ENCODE data around the gene SETD5.

SETD5 gene

DNA sequence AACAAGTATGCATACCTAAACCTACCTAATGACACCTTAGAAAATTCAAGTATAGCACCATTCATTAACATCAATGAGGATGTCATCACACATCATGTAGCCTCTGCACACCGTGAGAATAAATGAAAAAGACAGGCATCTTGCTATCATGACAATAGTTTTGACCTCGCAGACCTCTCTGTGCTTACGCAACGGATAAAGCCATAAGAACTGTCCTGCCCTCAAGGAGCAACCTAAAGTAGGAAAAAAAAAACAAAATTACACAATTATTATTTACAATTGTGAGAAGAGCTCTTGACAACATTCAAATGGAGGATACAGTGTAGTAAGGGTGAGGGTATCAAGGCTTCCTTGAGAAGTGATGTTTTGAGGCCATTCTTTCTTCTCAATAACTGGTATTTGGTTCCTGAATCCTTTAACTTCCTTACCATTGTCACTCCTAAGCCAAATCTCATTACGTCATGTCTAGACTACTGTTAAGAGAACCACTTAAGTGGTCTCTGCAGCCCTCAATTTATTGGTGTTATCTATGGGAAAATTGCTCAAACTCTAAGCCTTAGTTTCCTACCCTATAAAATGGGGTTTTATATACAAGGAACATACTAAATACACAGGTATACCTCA is 7.0 kb upstream of the SETD5 start:
- no peak for DNase-seq

DNA sequence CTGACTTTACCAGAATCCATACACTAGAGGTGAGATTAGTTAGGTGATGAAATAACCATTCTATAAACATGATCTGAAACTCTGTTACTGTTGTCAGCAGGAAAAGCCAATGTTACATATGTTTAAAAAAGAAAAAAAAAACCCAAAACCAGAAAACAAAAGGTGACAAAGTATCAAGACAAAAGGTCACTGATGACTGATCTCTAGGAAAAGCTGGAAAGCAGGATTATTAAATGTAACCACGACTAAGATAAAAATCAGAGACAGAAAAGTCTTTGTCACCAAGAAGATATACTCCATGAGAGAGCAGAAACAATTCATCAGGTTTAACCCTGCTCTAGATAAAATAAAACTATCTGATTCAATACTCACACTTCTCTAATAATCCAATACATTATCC is 5.4 kb upstream of the SETD5 start:
- DNase-seq: no peak

GRCh38 chr3:9395570-9396300 is 1.7 kb upstream of the SETD5 start:
- DNase-seq: no peak

- DNase-seq: peak; percentile 97
These were observed 1.1 kb upstream of the SETD5 start for GRCh38 chr3:9396301-9396631.

DNA sequence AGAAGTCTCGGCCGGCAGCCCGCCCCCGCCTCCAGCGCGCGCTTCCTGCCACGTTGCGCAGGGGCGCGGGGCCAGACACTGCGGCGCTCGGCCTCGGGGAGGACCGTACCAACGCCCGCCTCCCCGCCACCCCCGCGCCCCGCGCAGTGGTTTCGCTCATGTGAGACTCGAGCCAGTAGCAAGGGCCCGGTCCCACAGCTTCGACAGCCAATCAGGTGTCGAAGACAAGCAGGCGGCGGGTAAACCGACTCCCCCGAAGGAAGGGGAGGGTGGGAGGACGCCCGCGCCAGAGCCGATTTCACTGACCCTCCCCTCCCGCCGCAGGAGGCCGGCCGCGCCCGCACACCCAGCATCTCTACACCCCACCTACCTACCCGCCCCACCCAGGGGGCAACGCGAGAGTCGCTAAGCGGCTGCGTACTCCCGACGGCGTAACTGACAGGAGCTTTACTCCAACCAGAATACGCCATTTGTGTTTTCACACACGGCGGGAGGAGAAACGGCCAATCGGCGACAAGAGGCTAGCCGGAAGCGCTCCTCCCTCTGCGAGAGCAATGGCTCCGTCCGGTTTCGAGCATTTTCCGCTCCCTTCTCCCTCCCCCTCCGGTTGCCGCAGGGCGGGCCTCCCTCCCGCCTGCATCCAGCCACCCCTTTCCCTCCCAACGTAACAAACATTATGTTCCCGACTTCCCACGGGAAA is 633 bp upstream of the SETD5 start:
- DNase-seq: peak; percentile 99

DNA sequence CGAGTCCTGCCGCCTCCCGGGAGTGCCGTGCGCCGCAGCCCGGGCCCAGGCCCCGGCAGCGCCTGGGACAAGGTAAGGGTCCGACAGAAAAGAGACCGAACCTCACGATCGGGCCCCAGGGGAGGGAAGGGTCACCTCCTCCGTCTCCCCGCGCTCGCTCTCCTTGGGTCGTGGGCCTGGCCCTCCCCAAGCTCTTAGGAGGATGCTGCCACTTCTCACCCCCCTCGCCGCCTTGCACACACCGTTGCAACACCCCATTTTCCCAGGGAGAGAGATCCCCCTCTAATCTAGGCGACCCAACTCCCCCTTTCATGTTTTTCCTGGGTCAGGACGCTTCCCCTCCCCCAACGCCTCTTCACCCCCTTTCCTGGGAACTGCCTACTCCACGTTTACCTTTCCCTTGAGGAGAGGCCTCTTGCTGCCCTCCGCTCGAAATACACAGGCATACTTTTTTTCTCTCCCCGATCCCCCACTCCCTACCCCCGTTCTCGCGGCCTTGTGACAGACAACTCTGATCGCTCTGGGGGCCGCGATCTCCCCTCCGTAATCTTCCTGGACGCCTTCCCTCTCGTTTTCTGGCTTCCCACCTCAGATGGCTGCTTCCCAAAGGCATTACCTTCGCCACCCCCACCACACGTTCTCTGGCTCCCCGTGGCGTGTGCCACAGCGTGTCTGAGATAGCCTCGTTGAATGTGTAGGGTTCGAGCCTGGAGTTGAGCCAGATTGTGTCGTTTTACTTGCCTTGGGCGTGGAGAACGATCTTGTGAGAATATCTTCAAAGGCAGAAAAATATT is 688 bp downstream of the SETD5 start:
- no peak for DNase-seq

- no peak for DNase-seq
These were observed 1.4 kb downstream of the SETD5 start for GRCh38 chr3:9398700-9399336.

DNA sequence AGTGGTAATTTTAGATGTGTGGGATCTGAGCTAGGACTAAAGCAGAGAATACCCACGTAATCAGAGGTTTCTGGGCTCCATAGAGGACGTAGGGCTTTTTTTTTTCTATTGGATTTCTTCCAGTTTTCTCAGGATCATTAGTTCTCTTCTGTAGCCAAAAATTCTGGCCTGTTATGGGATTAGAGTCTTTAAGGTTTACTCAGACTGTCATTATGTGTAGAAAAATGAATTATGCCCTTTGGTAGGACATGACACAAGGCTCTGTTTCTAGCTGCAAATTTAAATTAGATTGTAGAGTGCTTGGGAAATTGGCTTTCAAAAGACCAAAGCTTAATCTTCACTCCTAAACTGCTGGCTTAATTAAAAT is 1.9 kb downstream of the SETD5 start:
- DNase-seq: no peak

GRCh38 chr3:9399746-9400145 is 2.3 kb downstream of the SETD5 start:
- no peak for DNase-seq

DNA sequence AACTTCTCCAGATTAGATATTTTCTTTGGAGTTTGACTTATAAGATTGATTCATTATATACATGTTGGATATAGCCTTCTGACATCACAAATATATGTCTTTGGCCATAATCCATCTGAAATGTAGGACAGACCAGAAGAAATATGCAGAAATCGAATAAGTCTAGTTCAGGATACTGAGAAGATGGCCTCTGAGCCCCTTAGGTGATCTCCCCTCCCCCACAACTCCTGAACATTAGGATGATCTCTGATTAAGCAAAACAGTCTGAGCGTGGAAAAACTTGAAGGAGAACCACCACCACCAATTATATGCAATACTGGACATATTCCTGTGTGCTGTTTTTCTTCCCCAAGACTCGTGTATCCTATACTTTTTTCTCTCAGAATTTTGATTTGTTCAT is 3.2 kb downstream of the SETD5 start:
- DNase-seq: no peak

- DNase-seq: no peak
These were observed 4.6 kb downstream of the SETD5 start for GRCh38 chr3:9401986-9402385.

- DNase-seq: no peak
These were observed 5.2 kb downstream of the SETD5 start for GRCh38 chr3:9402410-9403228.

GRCh38 chr3:9403463-9403862 is 6.0 kb downstream of the SETD5 start:
- no peak for DNase-seq

DNA sequence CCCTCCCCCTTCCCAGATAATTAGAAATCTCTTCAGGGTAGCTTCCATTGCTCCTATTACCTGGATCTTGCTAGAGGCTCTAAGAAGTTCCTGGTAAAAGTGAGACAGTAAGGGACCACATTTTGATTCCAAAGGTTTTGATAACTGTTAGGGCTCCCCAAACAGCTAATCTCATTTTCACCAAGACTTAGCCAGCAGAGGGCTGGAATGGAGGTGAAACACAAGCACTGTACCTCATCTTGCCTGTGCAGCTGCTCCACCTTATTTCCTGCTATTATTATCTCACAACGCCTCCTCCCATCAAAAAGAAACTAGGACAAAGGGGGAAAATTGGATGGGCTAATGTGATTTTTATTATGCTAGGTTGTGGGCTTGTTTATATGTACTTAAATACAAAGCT is 7.3 kb downstream of the SETD5 start:
- DNase-seq: no peak

- DNase-seq: no peak
These were observed 8.3 kb downstream of the SETD5 start for GRCh38 chr3:9405756-9406155.

DNA sequence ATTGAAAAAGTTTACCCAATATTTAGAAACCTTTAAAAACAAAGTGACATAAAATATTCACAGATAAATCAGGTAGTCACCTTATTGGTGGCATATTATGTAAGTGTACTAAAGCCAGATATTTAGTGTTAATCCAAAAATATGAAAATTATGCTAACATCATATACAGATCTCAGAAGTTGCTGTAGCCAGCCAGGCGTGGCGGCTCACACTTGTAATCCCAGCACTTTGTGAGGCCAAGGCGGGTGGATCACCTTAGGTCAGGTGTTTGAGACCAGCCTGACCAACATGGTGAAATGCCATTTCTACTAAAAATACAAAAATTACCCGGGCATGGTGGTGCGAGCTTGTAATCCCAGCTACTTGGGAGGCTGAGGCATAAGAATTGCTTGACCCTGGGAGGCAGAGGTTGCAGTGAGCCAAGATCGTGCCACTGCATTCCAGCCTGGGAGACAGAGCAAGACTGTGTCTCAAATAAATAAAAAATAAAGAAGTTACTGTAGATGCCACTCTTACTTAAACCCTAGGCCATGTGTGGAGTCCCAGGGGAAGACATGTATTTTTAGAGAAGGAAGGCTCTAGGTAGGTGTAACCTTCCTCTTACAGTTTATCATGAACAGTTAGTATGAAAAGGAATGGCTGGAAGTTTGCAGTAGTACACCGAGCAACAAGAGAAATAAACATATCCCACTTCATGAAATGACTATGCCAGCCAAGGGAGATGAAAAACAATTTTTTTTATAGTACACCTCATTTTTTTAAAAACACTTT is 9.6 kb downstream of the SETD5 start:
- no peak for DNase-seq

GRCh38 chr3:9408061-9408460 is 10.6 kb downstream of the SETD5 start:
- DNase-seq: no peak

- DNase-seq: no peak
These were observed 11.1 kb downstream of the SETD5 start for GRCh38 chr3:9408546-9408945.

GRCh38 chr3:9409981-9410854 is 12.8 kb downstream of the SETD5 start:
- no peak for DNase-seq

DNA sequence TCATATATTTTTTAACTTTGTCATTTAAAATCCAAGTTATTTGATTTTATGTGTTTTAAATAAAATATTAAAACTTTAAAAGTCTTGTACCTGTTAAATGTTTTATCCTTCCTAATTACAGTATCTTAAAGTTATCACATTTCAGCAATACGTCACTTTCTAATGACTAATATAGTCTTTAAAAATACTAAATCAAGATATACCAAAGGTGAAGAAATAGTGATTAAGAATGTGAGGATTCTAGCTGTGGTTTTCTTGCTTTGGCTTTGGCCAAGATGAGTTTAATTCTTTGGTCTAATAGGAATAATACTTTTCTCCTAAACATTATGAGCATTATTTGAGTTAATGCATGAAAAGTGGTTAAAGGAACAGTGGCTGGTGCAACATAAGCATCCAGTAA is 13.9 kb downstream of the SETD5 start:
- DNase-seq: no peak

Measured in GDM1 (cell line).